OCI-LY7 (cell line): ENCODE data around the gene HMGB4. TPM values are rescaled to one million over a fixed set of nuclear protein-coding genes. Genes with fewer than 3 reads are reported as not detected.

Source experiments
- BruUV-seq: library from RNA; stranded (reverse); fragments of 400-500 nt; replicated peaks from 2 replicates; lab custom pipeline; 2021; lab: Mats Ljungman, UMichigan
- CTCF ChIA-PET: fragments of 300-600 bp; sonication (Branson Sonifier 250); formaldehyde crosslinking; loops from one replicate; lab custom pipeline; 2022; ENCODE audit warnings: antibody characterized with exemption; ENCODE audit not compliant: unreplicated experiment; lab: Charles Lee
- POLR2A ChIA-PET: fragments of 300-600 bp; sonication (Branson Sonifier 250); formaldehyde crosslinking; loops from one replicate; lab custom pipeline; 2022; ENCODE audit warnings: antibody characterized with exemption; lab: Charles Lee
- DNase-seq: peaks from one replicate; pipeline ENCODE4 v3.0.0-alpha.2; 2015; ENCODE audit warnings: low spot score
- H2AFZ ChIP-seq: fragments of 200-600 bp; sonication (generic), shearing (Covaris generic); 2 replicates; pipeline ENCODE4 v1.6.1; 2014; ENCODE audit warnings: mild to moderate bottlenecking, antibody characterized with exemption, low read length, moderate library complexity
- H3K27ac ChIP-seq: fragments of 200-600 bp; sonication (generic); 2 replicates; pipeline ENCODE4 v1.5.1; 2014; ENCODE audit warnings: mixed run types, low read depth, mild to moderate bottlenecking, moderate library complexity, low read length, inconsistent platforms; ENCODE audit not compliant: poor library complexity, severe bottlenecking
- H3K36me3 ChIP-seq: fragments of 200-600 bp; sonication (generic); 2 replicates; pipeline ENCODE4 v1.6.1; 2014; ENCODE audit warnings: mild to moderate bottlenecking, antibody characterized with exemption, low read length, moderate library complexity, mixed read lengths; ENCODE audit not compliant: insufficient read depth
- H3K4me1 ChIP-seq: fragments of 200-600 bp; sonication (generic); 2 replicates; pipeline ENCODE4 v1.5.1; 2014; ENCODE audit warnings: mild to moderate bottlenecking, low read length; ENCODE audit not compliant: insufficient read depth, poor library complexity, severe bottlenecking
- H3K4me2 ChIP-seq: fragments of 200-600 bp; sonication (generic); 2 replicates; pipeline ENCODE4 v1.6.1; 2014; ENCODE audit warnings: mild to moderate bottlenecking, low read length
- H3K4me3 ChIP-seq: fragments of 200-600 bp; sonication (generic); 2 replicates; pipeline ENCODE4 v1.5.1; 2014; ENCODE audit warnings: mild to moderate bottlenecking, low read depth, low read length; ENCODE audit not compliant: poor library complexity, severe bottlenecking
- H3K79me2 ChIP-seq: fragments of 200-600 bp; sonication (generic); 2 replicates; pipeline ENCODE4 v1.6.1; 2016; ENCODE audit warnings: low read depth, mild to moderate bottlenecking, low read length, moderate library complexity, mixed read lengths; ENCODE audit not compliant: insufficient read depth
- H3K9me2 ChIP-seq: fragments of 200-600 bp; sonication (generic); 2 replicates; pipeline ENCODE4 v1.6.1; 2016; ENCODE audit warnings: mild to moderate bottlenecking, low read length, mixed read lengths; ENCODE audit not compliant: insufficient read depth
- H3K9me3 ChIP-seq: fragments of 200-600 bp; sonication (generic); 2 replicates; pipeline ENCODE4 v1.6.1; 2014; ENCODE audit warnings: mild to moderate bottlenecking, mixed run types, low read length, mixed read lengths
- H4K20me1 ChIP-seq: fragments of 200-600 bp; sonication (generic); 2 replicates; pipeline ENCODE4 v1.6.1; 2014; ENCODE audit warnings: mild to moderate bottlenecking, antibody characterized with exemption, low read length, moderate library complexity, mixed read lengths; ENCODE audit not compliant: insufficient read depth
- EZH2phosphoT487 ChIP-seq: fragments of 200-600 bp; sonication (generic); IDR thresholded peaks from 2 replicates; pipeline ENCODE4 v1.6.1; 2018; ENCODE audit warnings: low read depth, borderline replicate concordance, mild to moderate bottlenecking, mixed run types, antibody characterized with exemption, low read length, moderate library complexity, mixed read lengths
- intact Hi-C: fragments of 100-400 bp; cut with micrococcal nuclease; formaldehyde crosslinking; loops from one replicate; pipeline ENCODE4 v1.10.0; 2022; ENCODE audit not compliant: unreplicated experiment
- total RNA-seq, 2 experiments: library from RNA; depleted of rRNA in 1 of 2; stranded (reverse); fragments of >200 nt in 1 of 2; shearing (Covaris generic) in 1 of 2; gene quantifications; 2 replicates each; pipeline ENCODE4 v1.2.3, GENCODE V29; 2014 to 2022
- TF ChIP-seq, protein P1 (sequence below): fragments of 200-600 bp; sonication (generic); conservative IDR thresholded peaks from 2 replicates; pipeline ENCODE4 v1.5.1; 2014; ENCODE audit warnings: mild to moderate bottlenecking, antibody characterized with exemption, low read length, moderate library complexity, mixed read lengths

The HMGB4 gene
- total RNA-seq, 2 experiments from 2014 or later, result not detected

DNA sequence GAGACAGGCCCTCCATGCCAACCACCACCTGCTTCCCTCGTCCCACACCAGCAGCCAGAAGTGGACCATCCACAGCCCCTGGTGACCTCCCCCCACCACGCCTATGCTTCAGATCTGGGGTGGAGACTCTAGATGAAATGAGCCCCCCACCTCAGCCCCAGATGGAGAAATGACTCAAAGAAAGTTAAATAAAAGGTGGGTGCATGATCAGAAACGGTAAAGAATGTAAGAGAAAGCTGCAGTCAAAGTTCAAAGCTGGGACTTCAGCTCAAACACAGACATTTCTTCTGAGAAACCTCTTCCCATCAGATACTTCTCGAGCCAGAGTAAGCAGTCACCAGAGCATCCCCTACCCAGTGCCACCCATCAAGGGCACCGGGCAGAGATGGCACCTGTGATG lies 43.1 kb upstream of the HMGB4 start:
- intact Hi-C loops, result no loop called here
- H3K79me2 ChIP-seq, result no peaks in the 10 kb centered on the region
- no peaks in the 10 kb centered on the region for H3K4me1 ChIP-seq
- CTCF ChIA-PET, result no interaction called here
- H3K9me3 ChIP-seq, result no peaks in the 10 kb centered on the region
- H3K9me2 ChIP-seq, result no peaks in the 10 kb centered on the region
- DNase-seq, result no peak
- no peak for TF ChIP-seq EZH2phosphoT487
- TF ChIP-seq, protein P1, sequence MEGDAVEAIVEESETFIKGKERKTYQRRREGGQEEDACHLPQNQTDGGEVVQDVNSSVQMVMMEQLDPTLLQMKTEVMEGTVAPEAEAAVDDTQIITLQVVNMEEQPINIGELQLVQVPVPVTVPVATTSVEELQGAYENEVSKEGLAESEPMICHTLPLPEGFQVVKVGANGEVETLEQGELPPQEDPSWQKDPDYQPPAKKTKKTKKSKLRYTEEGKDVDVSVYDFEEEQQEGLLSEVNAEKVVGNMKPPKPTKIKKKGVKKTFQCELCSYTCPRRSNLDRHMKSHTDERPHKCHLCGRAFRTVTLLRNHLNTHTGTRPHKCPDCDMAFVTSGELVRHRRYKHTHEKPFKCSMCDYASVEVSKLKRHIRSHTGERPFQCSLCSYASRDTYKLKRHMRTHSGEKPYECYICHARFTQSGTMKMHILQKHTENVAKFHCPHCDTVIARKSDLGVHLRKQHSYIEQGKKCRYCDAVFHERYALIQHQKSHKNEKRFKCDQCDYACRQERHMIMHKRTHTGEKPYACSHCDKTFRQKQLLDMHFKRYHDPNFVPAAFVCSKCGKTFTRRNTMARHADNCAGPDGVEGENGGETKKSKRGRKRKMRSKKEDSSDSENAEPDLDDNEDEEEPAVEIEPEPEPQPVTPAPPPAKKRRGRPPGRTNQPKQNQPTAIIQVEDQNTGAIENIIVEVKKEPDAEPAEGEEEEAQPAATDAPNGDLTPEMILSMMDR, result no peak
- POLR2A ChIA-PET, result no interaction called here
- no peak overlapping the region for H3K4me2 ChIP-seq
- H3K36me3 ChIP-seq, result no peaks in the 10 kb centered on the region
- H4K20me1 ChIP-seq, result no peaks in the 10 kb centered on the region
- BruUV-seq, result no TSS peak
- H2AFZ ChIP-seq, result no peak overlapping the region
- H3K4me3 ChIP-seq, result no peak overlapping the region
- H3K27ac ChIP-seq, result no peak overlapping the region

DNA sequence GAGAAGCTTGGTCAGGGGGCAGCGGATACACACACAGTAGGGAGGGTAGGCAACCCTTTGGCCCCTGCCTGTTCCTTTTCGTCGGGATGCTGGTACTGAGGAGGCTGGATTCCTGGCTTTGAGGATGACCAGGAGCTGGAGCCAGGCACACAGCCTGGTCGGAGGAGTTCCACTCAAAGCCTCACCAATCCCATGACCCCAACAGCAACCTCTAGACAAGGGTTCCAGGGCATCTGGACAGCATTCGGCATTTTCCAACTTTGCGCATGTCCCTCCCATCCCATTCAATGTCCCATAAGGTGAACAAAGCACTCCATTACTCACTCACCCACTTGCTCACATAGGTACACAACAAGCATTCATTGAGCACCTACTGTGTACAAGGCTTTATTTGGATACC lies 42.6 kb upstream of the HMGB4 start:
- H3K4me2 ChIP-seq, result no peak overlapping the region
- ChIA-PET CTCF (no interaction called here), POLR2A (no interaction called here)
- no peak for TF ChIP-seq EZH2phosphoT487
- TF ChIP-seq, protein P1, result no peak
- no peak overlapping the region for H2AFZ ChIP-seq
- no peak overlapping the region for H3K27ac ChIP-seq
- no peak for DNase-seq
- no peaks in the 10 kb centered on the region for H3K9me3 ChIP-seq
- no peak overlapping the region for H3K4me3 ChIP-seq
- no peaks in the 10 kb centered on the region for H3K36me3 ChIP-seq
- H3K79me2 ChIP-seq, result no peaks in the 10 kb centered on the region
- BruUV-seq, result no TSS peak
- no peaks in the 10 kb centered on the region for H3K9me2 ChIP-seq
- intact Hi-C loops, result no loop called here
- H4K20me1 ChIP-seq, result no peaks in the 10 kb centered on the region
- no peaks in the 10 kb centered on the region for H3K4me1 ChIP-seq

DNA sequence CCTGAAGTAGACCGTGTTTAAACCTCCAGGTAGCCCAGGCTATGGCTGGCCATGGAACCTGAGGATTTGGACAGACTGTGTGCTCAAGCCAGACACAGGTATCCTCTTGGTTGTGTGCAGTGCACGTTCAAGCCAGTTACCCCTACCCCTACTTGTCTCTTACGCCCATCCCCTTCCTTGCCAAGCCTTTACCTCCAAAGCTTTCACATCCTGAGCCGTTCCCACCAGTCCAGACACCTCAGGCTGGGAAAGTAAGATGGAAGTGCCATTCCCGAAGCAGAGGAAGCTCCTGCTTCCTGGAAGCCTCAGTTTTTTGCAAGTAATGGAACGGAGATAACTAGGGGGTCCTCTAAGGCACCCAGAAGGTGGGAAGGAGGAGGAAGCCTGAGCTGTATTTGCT lies 41.5 kb upstream of the HMGB4 start:
- DNase-seq, result no peak
- Histone ChIP-seq H2AFZ (no peak overlapping the region), H3K27ac (no peak overlapping the region), H3K9me2 (no peaks in the 10 kb centered on the region), H4K20me1 (no peaks in the 10 kb centered on the region), H3K4me1 (no peaks in the 10 kb centered on the region), H3K79me2 (no peaks in the 10 kb centered on the region), H3K36me3 (no peaks in the 10 kb centered on the region), H3K4me3 (no peak overlapping the region), H3K4me2 (no peak overlapping the region), H3K9me3 (no peaks in the 10 kb centered on the region)
- ChIA-PET POLR2A (no interaction called here), CTCF (no interaction called here)
- TF ChIP-seq, protein P1, result no peak
- no peak for TF ChIP-seq EZH2phosphoT487
- intact Hi-C loops, result no loop called here
- no TSS peak for BruUV-seq
